GM19372 (cell line): ENCODE measurements around the gene LARGE1.

ENCODE experiments used
- ATAC-seq: cut with Tn5 transposase; IDR thresholded peaks from one replicate; pipeline ENCODE4 v1.9.1; 2021; ENCODE audit warnings: mild to moderate bottlenecking, low read depth, moderate library complexity; ENCODE audit not compliant: unreplicated experiment

LARGE1 gene

DNA sequence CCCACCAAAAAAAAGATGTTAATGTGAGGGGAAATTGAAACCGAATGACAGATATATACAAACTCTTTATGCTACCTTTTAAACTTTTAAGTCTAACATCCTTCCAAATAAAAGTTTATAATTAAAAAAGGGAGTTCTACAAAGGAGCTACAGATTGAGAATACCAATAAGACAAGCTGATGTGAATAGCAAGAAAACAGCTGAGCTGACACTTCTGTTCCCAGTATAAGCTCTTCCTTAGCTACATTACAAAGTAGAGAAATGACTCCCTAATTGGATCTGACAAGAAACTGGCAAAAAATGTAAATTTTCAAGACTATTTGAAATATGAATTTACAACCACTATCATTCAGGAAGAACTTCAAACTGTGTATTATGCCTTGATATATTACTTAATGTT lies 567.5 kb downstream of the LARGE1 start:
- ATAC-seq, result no peak

DNA sequence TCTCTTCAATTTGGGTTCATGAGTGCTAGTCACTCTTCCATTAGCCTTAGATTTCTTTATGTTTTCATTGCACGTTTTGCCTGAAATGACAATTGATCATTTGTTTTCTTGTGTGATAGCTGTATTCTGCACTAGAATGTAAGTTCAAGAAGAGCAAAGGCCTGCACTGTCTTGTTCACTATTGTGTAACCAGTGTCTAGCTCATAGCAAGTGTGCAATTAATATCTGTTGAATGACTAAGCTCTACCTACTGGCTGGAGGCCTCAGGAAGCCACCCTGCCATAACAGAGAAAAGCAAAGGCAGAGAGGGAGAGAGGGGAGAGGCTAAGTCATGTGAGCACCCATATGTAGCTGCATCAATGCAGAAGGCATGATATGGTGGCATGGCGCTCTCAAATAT lies 569.3 kb downstream of the LARGE1 start:
- no peak for ATAC-seq

DNA sequence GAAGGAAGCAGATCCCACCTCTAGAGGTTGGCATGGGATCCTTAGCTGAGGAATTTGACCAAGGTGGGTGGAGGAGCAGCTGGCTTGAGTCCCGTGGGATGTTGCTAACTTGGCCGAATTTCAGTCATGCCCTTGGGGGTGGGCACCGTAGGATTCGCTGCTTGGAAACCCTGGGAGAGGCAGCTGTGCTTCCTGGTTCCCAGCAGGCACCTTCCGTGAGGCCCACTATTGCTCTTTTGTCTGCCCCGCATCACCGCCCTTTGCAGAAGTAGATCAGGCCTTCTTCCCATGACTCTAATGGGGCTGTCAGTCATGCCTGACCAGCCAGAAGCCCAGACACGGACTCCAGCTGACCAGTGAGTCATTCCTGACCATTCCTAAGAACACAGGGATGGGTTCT lies 569.8 kb downstream of the LARGE1 start:
- no peak for ATAC-seq

DNA sequence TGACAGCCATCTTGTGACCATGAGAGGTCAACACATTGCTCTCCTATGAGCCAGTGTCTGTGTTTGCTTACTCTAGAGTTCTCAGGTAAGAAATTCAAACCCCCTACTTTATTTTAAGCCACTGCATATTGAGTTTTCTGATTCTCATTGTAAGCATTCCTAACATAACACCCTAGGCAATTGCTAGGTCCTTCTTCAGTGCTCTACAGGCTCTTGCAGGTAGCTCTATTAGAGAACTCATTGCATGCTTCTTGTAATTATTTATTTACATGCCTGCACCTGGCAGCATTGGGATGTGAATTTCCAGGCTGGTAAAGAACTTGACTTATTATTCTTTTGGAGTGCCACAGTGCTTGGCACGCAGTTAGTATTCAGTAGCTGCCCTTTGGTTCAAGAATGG lies 573.3 kb downstream of the LARGE1 start:
- ATAC-seq, result no peak

DNA sequence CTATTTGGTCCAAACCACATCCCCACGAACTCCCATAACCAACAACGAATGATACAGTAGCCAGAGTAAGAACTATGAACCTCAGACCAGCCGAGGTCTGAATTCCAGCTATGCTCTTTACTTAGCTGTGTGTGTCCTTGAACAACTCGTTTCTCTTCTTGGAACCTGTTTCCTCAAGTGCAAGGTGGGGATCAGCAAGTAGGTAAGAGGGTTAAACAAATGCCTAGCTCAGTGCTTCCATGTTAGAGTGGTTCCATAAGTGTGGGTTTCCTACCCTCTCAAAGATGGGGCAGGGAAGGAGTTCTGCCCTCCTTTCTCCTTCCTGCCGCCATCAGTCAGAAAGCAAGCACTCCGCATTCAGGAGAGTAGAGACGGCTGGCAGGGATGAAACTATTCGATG lies 578.7 kb downstream of the LARGE1 start:
- no peak for ATAC-seq

DNA sequence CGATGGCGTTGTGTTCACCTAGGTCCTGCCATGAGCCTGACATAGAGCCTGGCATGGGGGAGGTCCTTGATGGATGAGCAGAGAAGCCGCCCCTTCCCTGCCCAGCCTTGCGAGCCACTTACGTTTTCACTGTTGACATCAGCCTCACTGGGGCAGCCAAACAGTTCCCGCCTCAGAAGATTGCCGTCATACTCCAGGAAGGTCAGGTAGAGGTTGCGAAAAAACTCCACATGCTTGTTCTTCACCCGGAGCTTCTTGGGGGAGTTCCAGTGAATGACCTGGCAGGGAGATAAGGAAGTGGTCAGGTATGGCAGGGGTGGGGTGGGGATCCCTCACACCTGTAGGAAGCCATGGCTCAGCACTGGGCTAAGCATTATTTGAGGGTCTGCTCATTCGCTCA lies 582.8 kb downstream of the LARGE1 start:
- no peak for ATAC-seq

DNA sequence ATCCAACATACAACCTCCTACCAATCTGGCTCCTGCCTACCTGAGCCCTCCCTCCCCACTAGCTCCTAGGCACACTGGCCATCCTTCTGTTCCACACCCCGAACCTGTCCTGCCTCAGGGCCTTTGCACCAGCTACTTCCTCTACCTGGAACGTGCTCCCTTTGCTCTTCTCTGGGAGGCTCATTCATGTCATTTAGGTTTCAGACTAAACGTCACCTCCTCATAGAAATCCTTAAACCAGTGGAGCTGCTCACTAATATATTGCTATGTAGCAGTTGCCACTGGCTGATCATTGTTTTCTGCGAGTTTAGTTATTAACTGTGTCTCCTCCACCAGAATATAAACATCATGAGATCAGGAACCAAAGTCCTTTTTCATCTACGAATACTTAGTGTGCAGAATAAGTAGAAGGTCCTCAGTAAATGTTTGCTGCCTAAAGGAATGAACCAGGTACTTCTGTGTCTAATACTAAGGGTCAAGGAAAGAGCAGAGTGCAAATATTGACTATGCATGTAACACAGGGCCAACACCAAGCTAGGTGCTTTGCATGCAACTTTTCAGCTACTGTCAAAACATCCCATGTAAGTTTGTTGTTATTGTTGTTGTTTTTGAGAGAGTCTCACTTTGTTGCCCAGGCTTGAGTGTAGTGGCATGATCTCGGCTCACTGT lies 584.5 kb downstream of the LARGE1 start:
- ATAC-seq, result no peak

DNA sequence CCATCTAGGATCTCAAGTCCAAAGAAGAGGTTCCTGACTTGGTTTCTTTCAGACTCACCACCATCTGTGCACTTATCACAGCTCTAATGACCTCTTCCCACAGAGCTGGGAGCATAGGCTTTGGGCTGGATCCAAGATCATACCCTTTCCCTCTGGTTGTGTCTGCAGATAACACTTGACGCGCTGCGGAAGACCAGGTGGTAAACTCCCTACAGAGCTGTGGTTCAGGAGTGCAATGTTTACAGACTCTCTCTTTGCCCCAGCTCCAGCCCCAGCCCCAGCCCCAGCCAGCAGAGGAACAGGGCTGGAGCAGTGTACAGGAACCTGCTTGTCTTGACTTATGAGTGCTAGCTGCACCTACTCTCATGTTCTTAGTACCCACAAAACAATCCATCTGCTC lies 587.7 kb downstream of the LARGE1 start:
- no peak for ATAC-seq

DNA sequence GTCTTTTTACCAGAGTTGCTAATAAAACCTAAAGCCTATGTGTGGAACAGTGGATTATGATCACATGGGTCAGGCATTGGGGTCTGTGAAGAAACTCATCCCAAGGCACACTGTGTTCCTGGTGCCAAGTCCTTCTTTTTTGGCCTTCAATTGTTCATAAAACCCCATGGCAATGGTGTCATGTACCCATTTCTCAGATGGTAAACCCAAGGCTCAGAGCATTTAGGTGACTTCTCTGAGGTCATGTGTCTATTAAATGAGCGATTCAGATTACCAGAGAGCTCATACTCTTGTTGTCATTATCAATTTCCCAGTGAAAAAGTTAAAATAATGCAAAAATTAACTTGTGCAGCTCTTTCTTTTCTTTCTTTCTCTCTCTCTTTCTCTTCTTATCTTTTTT lies 589.3 kb downstream of the LARGE1 start:
- no peak for ATAC-seq

DNA sequence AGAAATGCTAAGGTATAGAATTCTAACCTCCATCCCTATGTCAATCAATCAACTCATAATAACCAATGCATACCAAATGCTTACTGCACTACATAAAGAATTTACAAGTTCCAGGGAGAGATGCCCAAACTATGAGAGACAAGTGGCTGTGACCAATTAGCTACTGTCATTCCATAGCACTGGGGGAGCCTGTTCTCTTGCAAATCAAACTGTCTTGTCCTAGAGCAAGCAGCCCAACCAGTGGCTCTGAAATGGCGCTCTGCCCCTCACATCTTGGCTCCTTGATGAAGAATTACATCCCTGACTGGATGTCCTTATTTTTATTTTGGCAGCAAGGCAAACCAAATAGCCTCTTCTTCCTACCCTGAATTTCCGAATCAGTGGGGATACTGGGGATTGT lies 589.7 kb downstream of the LARGE1 start:
- no peak for ATAC-seq

DNA sequence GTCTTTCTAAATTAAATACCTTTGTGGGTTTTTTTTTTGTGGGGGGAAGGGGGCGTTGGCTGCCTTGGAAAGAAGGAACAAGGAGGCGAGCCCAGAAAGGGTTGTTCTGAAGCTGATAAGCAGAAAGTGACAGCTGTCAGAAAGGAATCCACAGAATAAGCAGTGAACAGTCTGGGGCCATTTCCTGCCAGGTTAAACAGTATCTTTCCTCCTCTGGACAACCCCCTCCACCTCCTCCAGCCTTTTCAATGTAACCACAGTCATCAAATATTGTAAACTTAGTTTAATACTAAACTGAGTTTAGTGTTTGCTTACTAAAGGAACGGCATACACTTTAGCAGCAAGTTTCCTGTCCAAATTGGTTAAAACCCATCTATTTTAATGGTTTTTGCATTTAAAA lies 590.9 kb downstream of the LARGE1 start:
- no peak for ATAC-seq

DNA sequence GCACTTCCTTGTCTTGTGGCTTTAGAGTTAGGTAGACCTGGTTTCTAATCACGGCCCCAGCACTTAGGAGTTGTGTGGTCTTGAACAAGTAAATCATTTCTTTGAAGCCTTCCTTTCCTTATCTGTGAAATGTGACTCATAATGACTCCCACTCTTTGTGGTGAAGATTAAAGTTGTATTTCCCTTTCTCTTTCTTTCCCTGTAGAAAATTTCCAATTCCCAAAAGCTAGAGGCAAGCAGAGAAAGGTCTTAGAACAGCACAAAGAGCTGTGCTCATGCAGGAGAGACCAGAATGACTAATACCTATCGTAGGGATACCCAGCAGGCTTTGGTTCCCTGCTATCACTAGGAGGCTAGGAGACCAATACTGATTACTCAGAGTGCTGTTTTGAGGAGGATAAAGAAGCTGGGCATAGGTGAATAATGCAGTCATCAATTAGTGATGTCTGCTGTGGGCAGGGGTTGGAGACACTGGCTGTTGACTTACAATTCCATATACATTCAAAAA lies 591.4 kb downstream of the LARGE1 start:
- ATAC-seq, result no peak

DNA sequence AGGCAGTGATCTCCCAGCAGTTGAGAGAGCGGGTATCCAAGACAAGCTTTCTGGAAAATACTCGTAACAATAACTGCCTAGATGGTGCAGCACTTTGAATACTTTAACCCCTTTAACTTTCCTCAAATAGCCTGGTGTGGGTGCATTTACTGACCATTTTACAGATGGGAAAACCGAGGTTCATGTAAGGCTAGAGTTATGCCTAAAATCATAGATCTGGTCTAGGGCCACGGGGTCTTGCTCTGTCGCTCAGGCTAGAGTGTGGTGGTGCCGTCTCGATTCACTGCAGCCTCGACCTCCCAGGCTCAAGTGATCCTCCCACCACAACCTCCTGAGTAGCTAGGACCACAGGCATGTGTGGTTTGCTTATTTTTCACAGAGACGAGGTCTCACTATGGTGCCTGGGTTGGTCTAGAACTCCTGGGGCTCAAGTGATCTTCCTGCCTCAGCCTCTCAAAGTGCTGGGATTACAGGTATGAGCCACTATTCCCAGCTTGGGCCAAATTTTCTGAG lies 592.9 kb downstream of the LARGE1 start:
- no peak for ATAC-seq

DNA sequence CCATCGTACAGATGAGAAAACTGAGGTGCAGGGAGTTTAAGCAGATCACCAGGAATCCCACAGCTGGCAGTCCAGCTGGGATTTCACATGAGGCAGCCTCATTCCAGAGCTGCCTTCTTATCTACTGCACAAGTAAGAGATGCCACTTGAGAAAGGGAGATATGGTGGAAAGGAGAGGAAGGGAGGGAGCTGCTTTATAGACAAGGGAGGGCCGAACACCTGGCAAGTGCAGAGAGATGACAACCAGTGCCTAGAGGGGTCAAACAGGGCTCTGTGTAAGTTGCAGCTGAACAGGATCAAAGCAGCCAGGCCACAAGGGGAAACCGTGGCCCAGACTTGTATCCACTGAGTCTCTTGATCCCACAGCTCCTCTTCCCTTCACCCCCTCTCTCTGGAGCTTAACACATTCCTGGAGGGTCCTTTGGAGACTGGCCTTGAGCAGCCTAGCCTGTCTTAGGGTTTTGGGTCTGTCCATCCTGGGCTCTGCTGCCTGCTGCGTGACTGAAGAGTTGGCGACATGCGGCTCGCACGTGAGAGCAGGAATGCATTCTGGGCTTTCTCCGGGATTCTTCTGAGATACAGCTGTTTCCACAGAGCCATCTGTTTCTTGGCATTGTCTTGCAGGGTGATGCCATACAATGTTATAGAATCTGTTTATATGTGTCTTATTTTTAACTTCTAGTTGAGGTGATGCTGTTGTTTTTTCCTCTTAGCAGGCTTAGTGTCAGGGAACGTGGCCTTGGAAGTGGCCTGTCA lies 593.6 kb downstream of the LARGE1 start:
- no peak for ATAC-seq

DNA sequence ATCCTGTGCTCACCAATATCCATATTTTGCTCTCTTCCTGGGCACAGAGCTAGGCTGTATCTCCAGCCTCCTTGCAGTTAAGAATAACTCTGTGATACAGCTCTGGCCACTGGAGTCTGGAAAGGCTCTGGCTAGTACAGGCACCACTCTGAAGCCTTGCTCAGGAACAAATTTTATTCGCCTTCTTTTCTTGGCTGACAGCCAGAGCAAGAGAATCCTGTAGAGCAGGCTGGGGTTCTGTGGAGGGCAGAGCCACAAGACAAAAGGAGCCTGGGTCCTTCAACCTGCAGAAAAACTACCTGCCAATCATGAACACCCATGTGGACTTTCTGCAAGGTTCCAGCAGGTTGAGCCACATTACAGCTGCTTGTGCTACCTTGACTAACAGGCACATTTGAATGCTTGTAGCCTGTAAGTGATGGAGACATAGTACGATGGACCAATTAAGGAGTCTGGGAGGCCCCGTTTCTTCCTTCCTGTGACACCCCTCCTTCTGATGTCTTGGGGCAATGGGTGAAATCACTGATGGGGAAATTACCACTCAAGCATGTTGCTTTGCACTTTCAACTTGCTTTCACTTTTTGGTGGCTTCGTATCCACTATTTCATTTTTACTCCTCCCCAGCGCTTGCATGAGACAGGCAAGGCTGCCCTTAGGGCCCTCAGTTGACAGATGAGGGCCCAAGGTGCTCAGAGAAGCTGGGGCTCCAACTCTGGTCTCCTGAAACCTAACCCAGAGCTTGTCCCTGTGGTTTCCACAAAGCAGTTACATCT lies 594.9 kb downstream of the LARGE1 start:
- no peak for ATAC-seq

DNA sequence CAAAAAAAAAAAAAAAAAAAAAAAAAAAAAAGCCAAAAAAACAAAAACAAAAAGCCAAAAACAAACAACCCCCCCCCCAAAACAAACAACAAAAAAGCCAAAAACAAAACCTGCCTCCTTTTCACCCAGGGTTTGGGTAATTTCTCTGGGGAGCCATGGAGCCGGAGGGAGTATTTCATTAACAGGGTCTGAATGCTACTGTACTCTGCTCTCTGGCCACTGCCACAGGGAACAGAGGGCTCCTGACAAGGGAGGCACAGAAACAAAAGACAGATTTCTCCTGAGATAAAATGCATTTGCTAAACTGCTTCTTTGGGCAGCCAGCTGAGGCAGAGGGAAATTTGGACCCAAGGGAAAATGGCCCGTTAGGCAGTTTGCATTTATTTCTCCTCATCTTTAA lies 596.0 kb downstream of the LARGE1 start:
- ATAC-seq, result no peak

DNA sequence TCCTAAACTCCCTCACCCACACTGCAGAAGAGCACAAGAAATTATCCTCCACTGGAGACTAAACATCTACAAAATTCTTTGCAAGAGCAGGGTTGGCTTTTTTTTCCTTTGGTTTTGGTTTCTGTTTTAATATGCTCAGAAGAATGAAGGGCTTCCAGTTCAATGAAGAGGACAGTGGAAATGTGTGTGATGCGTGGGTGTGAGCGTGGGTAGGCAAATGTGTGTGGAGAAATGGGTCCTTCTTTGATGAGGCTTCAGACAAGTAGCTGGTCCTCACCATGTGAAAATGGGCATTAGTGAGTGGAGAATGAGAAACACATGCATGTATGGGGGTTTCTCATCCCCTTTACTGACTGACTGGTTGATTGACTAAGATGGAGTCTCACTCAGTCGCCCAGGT lies 598.8 kb downstream of the LARGE1 start:
- no peak for ATAC-seq

DNA sequence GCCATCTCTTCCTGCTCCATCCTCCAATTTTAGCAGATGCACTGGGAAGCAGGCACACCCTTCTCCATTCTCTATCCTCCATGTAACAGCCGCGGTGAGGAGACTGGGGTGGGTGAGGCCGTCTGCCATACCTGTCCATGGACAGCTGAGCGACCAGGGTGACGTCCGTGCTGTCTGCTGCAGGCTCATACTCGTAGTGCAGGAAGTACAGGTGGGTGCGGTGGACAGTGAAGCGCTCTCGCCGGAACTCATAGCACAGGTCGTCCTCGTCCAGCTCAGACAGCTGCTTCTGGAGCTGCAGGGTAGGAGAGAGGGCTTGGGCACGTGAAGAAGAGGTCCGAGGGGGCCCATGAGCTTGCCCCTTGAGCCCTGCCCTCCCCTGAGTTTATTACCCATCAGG lies 604.3 kb downstream of the LARGE1 start:
- no peak for ATAC-seq

DNA sequence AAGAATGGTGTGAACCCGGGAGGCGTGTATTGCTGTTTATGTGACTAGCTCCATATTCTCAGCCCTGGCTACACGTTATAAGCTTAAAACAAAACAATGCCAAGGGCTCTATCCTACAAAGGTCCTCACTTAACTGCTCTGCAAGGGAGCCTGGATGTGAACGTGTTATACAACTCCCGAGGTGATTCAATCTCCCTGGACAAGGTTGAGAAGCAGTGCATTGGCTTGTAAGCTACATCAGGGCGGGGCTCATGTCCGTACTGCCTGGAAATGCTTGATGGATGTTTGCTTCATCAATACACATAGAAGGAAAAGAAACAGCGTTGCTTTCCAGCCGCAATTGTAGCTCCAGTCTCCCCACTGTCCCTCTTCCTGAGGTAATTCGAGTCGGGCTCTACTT lies 605.2 kb downstream of the LARGE1 start:
- ATAC-seq, result no peak

DNA sequence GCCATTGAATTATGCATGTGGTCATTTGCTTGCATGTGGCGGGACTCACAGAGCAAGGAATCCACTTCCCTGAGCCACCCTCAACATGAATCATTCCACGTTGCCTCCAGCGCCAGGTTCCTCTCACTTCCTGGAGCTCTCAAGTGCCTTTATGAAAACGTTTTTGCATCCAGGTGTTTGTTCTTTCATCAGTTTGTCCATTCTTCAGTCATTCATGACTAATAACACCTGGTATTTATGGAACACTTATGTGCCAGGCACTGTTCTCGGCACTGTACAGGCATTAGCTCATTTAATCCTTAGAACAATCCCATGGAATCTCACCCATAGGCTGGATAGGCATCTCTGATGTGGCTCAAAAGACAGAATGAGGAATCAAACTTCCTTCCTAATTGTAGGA lies 606.0 kb downstream of the LARGE1 start:
- no peak for ATAC-seq

DNA sequence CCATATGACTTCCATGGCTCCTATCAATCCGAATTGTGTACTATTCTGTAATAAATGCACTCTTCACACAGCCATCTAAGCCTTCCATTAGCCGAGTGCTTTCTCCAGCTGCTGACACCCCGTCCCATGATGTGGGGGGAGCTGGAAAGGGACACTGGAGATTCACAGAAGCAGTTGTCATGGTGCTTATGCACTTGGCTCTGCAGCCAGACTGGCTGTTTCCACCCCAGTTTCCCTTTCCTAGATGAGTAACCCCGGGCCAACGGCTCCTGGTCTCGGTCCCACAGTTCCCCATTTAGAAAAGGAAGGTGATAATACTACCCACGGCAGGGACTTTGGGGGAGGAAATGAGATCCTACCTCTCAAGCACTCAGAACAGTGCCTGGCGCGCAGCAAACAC lies 617.2 kb downstream of the LARGE1 start:
- no peak for ATAC-seq
